ENCODE measurements around the gene SNX30.
A peak's percentile ranks its signal among the peaks of the same experiment; 100 is the strongest.

Gene SNX30

GRCh38 chr9:112887381-112887780 lies 136.8 kb downstream of the SNX30 start:
- TF ChIP-seq, protein P1, sequence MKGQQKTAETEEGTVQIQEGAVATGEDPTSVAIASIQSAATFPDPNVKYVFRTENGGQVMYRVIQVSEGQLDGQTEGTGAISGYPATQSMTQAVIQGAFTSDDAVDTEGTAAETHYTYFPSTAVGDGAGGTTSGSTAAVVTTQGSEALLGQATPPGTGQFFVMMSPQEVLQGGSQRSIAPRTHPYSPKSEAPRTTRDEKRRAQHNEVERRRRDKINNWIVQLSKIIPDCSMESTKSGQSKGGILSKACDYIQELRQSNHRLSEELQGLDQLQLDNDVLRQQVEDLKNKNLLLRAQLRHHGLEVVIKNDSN (IDR thresholded peaks at IDR 0.05): no peak
- no peak for TF ChIP-seq ZBTB7A (IDR thresholded peaks at IDR 0.05; ENCODE audit: low read depth)
- peak; percentile 62 for TF ChIP-seq RAD21 (IDR thresholded peaks at IDR 0.05; ENCODE audit: low read depth)

GRCh38 chr9:112890106-112891081 lies 139.8 kb downstream of the SNX30 start, which contains the start of gene SLC46A2:
SLC46A2 (minus strand) TSS chr9:112890876; CDS start chr9:112890681, 195 bp downstream.
- TF ChIP-seq YY1 (IDR thresholded peaks at IDR 0.05; ENCODE audit: low read depth) (no peak), TAF1 (IDR thresholded peaks at IDR 0.05; ENCODE audit: low read depth) (no peak), TCF12 (IDR thresholded peaks at IDR 0.05; ENCODE audit: low read depth) (0 out of 2 replicates have a peak, but pooled peaks have one; percentile 28), NFIC (IDR thresholded peaks at IDR 0.05) (peak; percentile 54; the same call in 1 of the 2 replicates)
- TF ChIP-seq, protein P2, sequence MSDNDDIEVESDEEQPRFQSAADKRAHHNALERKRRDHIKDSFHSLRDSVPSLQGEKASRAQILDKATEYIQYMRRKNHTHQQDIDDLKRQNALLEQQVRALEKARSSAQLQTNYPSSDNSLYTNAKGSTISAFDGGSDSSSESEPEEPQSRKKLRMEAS (IDR thresholded peaks at IDR 0.05): peak; percentile 19; the same call in 1 of the 2 replicates
- TF ChIP-seq, protein P1 (IDR thresholded peaks at IDR 0.05): peak; percentile 46

DNA sequence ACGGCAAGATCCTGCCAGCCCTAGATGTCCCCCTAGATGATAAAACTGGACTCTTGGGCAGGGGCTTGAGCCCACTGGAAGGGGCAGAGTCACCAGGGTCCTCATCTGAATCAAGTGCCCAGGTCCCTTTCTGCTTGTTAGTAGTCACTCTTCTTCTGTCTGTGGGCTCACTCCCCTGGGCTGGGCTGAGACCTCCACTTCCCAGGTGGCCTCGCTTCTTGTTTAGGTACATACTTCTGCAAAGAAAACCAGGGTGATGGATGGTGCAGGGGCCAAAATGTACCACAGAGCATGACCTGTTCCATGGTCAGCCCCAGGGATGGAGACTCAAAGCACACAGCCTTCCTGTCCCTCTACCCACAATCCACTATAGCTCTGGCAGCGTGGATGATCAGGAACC lies 141.0 kb downstream of the SNX30 start:
- TF ChIP-seq TCF12 (IDR thresholded peaks at IDR 0.05; ENCODE audit: low read depth): no peak
- TF ChIP-seq REST (IDR thresholded peaks at IDR 0.05; ENCODE audit: low read depth): no peak
- no peak for TF ChIP-seq ZBTB7A (IDR thresholded peaks at IDR 0.05; ENCODE audit: low read depth)
- TF ChIP-seq TEAD4 (IDR thresholded peaks at IDR 0.05): no peak
- TF ChIP-seq EGR1 (IDR thresholded peaks at IDR 0.05): no peak
- TF ChIP-seq CREB1 (IDR thresholded peaks at IDR 0.05; ENCODE audit: low read depth): no peak
- TF ChIP-seq, protein P1 (IDR thresholded peaks at IDR 0.05): no peak
- no peak for TF ChIP-seq EP300 (IDR thresholded peaks at IDR 0.05; ENCODE audit: borderline replicate concordance)
- no peak for TF ChIP-seq FOXM1 (IDR thresholded peaks at IDR 0.05; ENCODE audit: borderline replicate concordance, low read depth)
- TF ChIP-seq, protein P2 (IDR thresholded peaks at IDR 0.05): no peak

- TF ChIP-seq RAD21 (IDR thresholded peaks at IDR 0.05; ENCODE audit: low read depth) (no peak), YY1 (IDR thresholded peaks at IDR 0.05; ENCODE audit: low read depth) (no peak), TAF1 (IDR thresholded peaks at IDR 0.05; ENCODE audit: low read depth) (no peak)
- TF ChIP-seq, protein P2 (IDR thresholded peaks at IDR 0.05): no peak
Measured at GRCh38 chr9:112892981-112893380, 142.4 kb downstream of the SNX30 start.

GRCh38 chr9:112894041-112894440 lies 143.5 kb downstream of the SNX30 start:
- TF ChIP-seq REST (IDR thresholded peaks at IDR 0.05; ENCODE audit: low read depth): no peak
- no peak for TF ChIP-seq FOXM1 (IDR thresholded peaks at IDR 0.05; ENCODE audit: borderline replicate concordance, low read depth)
- TF ChIP-seq NFIC (IDR thresholded peaks at IDR 0.05): no peak
- no peak for TF ChIP-seq RAD21 (IDR thresholded peaks at IDR 0.05; ENCODE audit: low read depth)
- no peak for TF ChIP-seq TCF12 (IDR thresholded peaks at IDR 0.05; ENCODE audit: low read depth)
- no peak for TF ChIP-seq EP300 (IDR thresholded peaks at IDR 0.05; ENCODE audit: borderline replicate concordance)
- TF ChIP-seq TAF1 (IDR thresholded peaks at IDR 0.05; ENCODE audit: low read depth): no peak

GRCh38 chr9:112894699-112895098 lies 144.1 kb downstream of the SNX30 start:
- TF ChIP-seq, protein P1 (IDR thresholded peaks at IDR 0.05): no peak
- TF ChIP-seq TCF12 (IDR thresholded peaks at IDR 0.05; ENCODE audit: low read depth) (no peak), FOXM1 (IDR thresholded peaks at IDR 0.05; ENCODE audit: borderline replicate concordance, low read depth) (no peak), TEAD4 (IDR thresholded peaks at IDR 0.05) (no peak), ZBTB7A (IDR thresholded peaks at IDR 0.05; ENCODE audit: low read depth) (no peak), YY1 (IDR thresholded peaks at IDR 0.05; ENCODE audit: low read depth) (no peak), CREB1 (IDR thresholded peaks at IDR 0.05; ENCODE audit: low read depth) (no peak), REST (IDR thresholded peaks at IDR 0.05; ENCODE audit: low read depth) (no peak), EGR1 (IDR thresholded peaks at IDR 0.05) (no peak), NFIC (IDR thresholded peaks at IDR 0.05) (no peak), CEBPB (IDR thresholded peaks at IDR 0.05) (no peak), EP300 (IDR thresholded peaks at IDR 0.05; ENCODE audit: borderline replicate concordance) (no peak), RAD21 (IDR thresholded peaks at IDR 0.05; ENCODE audit: low read depth) (no peak), TAF1 (IDR thresholded peaks at IDR 0.05; ENCODE audit: low read depth) (no peak)
- TF ChIP-seq, protein P2 (IDR thresholded peaks at IDR 0.05): no peak

Measured in Ishikawa (cell line).